NCI-H2227 (cell line): Measurements from ENCODE around the gene SATB1.

Source experiments
- DNase-seq: peaks from one replicate; lab custom pipeline; 2025; ENCODE audit not compliant: unreplicated experiment; lab: John Stamatoyannopoulos, UW

Gene SATB1

DNA sequence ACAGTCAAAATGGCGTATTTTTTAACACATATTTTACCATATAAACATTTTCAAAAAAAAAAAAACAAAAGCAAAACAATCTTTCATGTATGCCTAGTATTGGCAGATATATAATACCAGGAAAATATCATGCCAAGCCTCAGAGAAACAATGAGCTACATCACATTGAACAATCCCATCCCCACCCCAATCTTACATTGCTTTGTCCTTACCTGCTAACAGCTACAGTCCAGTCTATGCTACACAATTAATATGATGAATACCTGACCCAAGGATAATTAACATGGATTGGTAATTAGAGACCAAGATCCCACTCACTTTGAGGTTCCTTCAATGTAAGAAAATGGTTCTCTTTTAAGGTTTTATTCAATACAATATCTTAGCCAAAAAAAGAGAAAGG lies 7.6 kb upstream of the SATB1 start:
- DNase-seq: no peak

DNA sequence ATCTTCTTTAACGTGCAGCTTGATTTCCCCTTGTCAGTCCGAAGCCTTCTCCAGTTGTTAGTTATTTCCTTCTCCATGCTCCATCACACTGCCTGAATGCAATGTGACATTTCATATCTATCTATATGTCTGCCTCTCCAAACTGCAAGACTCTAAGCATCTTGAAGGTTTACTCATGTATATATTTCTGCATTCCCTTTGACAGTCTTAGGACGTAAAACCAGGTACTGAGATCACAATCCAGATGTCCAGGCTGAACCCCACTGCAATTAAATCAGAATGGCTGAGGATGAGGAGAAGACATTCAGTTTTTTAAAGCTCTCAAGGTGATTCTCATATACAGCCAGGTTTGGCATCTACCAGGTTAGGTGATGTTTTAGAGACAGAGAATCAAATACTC lies 6.1 kb upstream of the SATB1 start:
- no peak for DNase-seq

GRCh38 chr3:18428991-18429745 lies 4.0 kb upstream of the SATB1 start:
- DNase-seq: no peak

- no peak for DNase-seq
These were observed 2.9 kb upstream of the SATB1 start for GRCh38 chr3:18428036-18428435.

- DNase-seq: no peak
These were observed 1.6 kb upstream of the SATB1 start for GRCh38 chr3:18426597-18427193.

DNA sequence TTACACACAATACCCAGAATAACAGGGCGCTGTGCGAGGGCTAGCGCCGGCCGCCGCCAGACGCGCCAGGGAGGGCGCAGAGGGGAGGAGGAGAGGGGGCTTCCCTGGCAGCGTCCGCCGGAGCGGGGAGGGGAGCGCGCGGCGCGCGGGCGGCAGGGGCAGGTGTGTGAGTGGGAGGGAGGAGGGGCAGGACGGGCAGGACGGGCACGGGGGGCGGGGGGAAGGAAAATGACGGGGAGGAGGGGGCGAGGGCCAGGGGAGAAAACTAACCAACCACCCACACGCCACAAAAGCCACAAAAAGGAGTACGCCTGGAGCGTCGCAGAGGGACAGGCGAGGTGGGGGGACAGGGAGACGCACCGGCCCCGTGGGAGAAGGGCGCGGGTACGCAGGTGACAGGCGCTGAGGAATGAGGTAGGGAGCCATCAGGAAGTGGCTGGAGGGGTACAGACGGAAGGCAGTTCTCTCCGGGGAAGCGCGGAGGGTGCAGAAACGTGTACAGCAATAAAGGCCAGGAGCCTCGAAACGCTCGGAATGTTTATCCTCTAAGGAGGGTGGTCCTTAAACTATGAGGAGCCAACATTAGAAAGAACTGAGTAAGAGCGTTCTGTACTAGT lies 610 bp upstream of the SATB1 start:
- DNase-seq: peak; percentile 55

DNA sequence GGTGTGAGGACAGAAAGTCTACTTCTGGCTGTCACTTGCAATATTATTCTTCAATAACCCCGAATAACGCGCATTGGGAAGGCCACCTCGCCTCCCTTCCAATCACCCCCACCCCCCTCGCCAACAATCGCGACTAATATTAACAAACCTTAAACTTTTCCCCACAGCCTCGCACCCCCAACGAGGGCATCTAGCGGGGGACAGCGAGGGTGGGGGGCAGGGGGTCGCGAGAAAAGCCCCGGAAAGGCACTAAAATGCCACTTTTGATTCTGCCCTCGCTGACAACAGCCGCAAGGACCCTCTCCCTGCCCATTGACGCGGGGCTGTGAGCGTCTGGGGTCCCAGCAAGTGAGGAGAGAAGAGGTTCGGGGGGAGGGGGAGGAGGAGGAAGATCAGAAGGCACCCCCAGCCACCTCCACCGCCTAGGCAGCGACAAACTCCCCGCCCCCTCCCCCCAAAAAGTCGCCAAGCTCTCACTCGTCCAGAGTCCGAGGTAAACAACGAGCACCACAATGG lies 868 bp downstream of the SATB1 start:
- no peak for DNase-seq

DNA sequence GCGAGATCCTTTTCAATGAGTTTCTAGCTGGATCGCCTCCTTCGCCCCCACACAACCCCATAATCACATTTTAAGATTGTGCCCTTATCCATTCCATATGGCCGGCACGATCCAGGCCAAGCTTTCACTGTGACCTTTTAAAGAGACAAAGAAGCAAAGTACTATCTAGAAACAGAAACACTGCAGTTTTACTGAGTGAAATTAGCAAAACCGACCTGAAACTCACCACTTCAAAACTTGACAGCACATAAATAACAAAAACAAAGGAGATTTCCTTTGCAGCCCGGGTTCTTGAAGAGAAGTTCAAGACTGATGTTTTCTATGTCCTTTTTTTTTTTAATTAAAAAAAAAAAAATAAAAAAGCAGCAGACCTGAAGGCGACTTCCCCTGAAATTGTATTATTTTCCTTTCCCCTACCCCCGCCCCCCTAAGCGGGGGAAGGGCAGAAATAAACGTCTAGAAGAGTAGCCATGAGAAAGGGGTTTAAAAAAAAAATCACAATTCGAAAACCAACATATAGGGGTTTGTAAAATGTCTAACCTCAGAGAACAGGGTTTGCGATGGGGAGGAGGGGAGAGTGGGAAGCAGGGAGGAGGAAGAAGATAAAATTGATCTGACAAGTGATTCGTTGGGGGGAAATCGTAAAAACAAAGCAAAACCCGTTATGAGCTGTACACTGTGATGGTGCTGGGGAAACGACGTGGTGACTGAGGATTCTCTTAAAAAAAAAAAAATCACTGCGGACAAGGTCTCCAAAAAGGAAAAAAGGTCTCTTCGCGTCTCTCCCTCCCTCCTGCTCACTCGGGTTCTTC lies 1.5 kb downstream of the SATB1 start:
- peak; percentile 35 for DNase-seq

DNA sequence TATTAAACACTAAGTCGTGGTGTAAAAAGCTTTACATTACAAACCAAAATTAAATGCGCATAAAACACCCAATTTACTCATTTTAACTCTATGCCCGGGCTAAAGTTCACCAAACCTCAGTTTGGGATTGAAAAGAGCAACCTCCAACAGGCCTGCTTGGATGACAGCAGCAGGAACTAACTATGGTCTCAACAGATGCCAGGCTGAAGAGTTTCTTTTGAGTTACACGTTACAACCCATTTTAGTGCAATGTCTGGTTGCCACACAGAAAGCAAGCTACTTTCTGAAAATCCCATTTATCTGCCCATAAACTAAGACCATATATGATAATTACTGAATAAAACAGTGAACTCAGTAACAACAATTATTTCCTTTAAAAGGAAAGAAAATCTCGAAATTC lies 2.2 kb downstream of the SATB1 start:
- no peak for DNase-seq

DNA sequence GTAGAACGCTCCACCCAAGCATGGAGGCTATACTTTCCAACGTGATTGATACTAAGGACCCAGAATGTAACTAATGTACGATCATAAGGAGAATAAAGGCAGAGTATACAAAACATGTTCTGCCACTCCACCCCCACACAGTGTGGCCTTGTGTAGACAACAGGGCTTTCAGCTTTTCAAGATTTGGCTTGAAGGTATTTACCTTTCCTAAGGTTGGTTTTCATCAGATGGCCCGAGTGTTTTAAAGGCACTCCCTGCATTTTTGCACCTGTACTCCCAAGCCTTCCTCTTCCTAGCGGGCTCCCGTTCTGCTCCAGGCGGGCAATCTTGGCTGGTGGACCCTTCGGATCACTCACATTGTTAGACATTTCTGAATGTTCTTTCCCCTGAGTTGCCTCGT lies 4.6 kb downstream of the SATB1 start:
- no peak for DNase-seq

DNA sequence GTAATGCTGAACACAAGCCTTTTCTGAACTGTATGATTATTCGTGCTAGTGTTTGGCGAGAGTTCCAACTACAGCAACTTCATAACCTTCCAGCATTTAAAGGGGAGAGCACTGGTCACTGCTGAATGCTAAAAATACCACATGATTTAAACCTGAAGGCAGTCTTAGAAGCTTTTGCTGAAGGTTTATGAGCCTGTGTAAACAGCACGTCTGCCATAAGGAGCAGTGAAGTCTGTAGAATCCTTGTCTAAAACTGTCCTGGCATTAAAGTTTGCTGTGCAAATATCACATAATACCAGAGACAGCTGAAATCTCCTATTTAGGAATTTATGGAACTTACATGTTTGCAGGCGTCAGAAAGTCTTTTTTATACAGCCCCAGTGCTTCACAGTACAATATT lies 5.9 kb downstream of the SATB1 start:
- DNase-seq: no peak

- DNase-seq: no peak
These were observed 7.1 kb downstream of the SATB1 start for GRCh38 chr3:18417904-18418572.

DNA sequence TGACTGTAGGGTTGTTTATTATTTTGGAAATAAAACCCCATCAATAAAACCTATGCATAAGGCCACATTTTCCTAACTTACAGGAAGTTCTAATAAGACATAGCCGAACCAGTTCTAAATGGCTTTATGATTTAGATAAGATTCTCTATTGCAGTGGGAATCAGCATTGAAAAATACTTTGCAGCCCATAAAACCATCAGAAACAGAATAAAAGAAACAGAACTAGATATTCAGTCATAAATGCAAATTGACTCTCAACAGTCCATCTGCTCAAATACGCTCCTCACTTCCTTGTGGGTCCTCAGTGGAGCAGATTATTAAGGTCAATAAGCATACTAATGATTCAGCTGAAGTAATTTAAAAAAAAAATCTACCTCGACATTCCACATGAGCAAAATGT lies 8.8 kb downstream of the SATB1 start:
- no peak for DNase-seq

DNA sequence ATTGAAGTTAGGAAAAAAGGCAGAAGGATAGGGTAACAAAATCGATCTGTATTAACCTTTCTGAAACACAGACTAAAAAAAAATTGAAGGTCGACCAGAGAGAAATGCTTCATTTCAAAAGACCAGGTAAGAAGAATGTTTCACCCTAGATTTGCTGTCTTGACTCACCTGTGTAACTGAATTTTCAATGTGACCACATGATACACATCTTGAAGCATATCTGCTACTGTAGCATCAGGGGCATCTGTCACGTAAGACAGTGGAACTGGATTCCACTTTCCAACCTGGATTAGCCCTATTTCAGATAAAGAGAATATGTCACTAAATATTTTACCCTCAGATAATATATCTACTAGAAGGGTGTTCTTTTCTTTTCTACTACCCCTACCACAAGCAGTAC lies 9.3 kb downstream of the SATB1 start:
- DNase-seq: no peak

DNA sequence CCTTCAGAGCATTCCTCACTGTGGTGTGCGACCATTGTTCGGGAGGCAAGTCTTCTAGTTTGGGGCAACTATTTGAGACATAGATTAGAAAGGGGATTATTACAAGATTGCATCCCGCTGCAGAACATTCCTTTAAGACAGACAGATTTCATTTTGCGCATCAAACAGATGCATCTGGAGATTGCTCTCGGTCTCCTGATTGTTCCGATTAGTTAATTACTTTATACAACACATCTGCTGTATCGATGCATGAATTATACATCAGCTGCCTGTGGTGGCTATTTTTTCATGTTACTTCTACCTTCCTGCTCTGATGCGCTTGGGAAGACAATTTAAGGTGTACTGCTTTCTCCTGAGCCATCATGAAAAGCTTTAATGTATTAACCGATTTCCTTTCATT lies 10.0 kb downstream of the SATB1 start:
- no peak for DNase-seq

DNA sequence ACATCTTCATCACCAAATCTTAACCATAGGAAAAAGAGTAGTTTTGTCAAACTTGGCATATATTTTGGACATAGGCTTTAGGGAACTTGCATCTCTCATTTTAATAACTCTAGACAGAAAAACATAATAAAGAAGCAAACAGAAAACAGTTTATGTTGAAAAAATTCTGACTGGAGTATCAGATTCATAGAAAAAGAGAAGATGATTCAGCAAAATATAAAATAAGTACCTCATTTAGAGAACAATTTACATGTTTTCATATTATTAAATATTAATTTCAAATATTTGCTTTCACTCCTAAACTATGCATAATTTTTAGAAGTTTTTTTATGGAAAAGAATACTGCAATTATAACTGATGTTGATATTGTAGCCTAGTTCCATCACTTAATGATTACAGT lies 12.5 kb downstream of the SATB1 start:
- no peak for DNase-seq

- DNase-seq: no peak
These were observed 13.6 kb downstream of the SATB1 start for GRCh38 chr3:18411541-18411940.

- DNase-seq: no peak
These were observed 14.9 kb downstream of the SATB1 start for GRCh38 chr3:18410205-18410604.

- DNase-seq: no peak
These were observed 15.9 kb downstream of the SATB1 start for GRCh38 chr3:18409266-18409665.

DNA sequence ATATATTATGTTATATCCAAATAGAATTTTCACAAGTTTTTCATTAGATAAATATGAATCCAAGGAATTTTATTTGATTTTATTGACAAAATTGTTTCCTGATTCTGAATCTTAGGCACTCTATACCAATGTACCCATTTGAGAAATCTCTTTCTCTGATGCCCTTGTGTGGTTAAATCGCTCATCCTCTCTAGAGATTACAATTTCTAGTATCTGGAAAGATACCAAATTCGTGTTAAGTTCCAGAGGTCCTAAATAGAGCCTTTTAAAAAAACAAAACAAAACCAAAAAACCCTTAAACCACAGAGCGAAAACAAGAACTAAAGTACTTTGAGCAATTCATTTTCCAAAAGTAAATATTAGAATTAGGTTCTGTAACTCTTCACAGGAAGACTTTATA lies 20.0 kb downstream of the SATB1 start:
- no peak for DNase-seq

DNA sequence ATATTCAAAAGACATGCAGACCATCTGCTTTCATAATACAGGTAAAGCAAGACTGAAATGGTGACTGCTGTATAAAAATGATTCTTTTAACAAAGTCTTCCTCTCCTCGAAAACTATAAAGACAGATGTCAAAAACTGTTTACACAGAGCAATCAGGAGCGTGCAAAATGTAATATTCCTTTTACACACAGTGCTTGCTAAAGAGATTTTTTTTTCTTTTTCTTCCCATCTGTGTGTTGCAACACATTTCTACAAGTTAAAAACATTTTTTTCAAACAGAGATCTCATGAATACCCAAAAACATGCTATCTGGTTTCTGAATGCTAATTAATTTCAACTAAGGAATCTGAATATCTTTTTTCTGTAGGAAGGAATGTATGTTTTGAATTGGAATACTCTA lies 22.1 kb downstream of the SATB1 start:
- no peak for DNase-seq
